Measurements from ENCODE around the gene KHNYN.

DNA sequence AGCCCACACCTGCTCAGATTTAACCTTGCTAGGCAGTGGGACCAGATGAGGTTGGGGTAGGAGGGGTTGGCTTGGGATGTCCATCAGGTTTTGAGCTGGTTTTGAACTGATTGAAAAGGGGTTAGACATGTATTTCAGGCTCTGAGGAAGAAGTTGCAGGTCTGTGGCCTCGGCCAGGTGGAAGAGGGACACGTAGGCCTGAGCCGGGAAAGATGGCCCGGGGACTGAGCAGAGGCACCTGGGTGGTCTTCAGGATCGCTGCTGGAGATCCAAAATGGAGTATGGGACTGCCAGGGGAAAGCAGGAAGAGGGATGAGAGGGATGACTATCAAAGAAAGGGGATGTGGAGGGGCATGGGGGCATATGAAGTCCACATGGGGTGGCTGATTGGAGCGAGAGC, 23.3 kb upstream of the KHNYN start:
- TF ChIP-seq, protein P1, sequence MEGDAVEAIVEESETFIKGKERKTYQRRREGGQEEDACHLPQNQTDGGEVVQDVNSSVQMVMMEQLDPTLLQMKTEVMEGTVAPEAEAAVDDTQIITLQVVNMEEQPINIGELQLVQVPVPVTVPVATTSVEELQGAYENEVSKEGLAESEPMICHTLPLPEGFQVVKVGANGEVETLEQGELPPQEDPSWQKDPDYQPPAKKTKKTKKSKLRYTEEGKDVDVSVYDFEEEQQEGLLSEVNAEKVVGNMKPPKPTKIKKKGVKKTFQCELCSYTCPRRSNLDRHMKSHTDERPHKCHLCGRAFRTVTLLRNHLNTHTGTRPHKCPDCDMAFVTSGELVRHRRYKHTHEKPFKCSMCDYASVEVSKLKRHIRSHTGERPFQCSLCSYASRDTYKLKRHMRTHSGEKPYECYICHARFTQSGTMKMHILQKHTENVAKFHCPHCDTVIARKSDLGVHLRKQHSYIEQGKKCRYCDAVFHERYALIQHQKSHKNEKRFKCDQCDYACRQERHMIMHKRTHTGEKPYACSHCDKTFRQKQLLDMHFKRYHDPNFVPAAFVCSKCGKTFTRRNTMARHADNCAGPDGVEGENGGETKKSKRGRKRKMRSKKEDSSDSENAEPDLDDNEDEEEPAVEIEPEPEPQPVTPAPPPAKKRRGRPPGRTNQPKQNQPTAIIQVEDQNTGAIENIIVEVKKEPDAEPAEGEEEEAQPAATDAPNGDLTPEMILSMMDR (conservative IDR thresholded peaks at IDR 0.05; ENCODE audit: low read depth in 2 of 2) = no peak
- no peak for TF ChIP-seq EZH2 (IDR thresholded peaks at IDR 0.05; ENCODE audit: low read depth, unreplicated experiment)
- no peak for TF ChIP-seq POLR2AphosphoS5 (IDR thresholded peaks at IDR 0.05; ENCODE audit: low read depth)
- TF ChIP-seq, protein P2, sequence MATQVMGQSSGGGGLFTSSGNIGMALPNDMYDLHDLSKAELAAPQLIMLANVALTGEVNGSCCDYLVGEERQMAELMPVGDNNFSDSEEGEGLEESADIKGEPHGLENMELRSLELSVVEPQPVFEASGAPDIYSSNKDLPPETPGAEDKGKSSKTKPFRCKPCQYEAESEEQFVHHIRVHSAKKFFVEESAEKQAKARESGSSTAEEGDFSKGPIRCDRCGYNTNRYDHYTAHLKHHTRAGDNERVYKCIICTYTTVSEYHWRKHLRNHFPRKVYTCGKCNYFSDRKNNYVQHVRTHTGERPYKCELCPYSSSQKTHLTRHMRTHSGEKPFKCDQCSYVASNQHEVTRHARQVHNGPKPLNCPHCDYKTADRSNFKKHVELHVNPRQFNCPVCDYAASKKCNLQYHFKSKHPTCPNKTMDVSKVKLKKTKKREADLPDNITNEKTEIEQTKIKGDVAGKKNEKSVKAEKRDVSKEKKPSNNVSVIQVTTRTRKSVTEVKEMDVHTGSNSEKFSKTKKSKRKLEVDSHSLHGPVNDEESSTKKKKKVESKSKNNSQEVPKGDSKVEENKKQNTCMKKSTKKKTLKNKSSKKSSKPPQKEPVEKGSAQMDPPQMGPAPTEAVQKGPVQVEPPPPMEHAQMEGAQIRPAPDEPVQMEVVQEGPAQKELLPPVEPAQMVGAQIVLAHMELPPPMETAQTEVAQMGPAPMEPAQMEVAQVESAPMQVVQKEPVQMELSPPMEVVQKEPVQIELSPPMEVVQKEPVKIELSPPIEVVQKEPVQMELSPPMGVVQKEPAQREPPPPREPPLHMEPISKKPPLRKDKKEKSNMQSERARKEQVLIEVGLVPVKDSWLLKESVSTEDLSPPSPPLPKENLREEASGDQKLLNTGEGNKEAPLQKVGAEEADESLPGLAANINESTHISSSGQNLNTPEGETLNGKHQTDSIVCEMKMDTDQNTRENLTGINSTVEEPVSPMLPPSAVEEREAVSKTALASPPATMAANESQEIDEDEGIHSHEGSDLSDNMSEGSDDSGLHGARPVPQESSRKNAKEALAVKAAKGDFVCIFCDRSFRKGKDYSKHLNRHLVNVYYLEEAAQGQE (IDR thresholded peaks at IDR 0.05; ENCODE audit: unreplicated experiment) = no peak
- TF ChIP-seq ZNF462 (CRISPR knock-in tag; IDR thresholded peaks at IDR 0.05) = no peak
- TF ChIP-seq JUNB (IDR thresholded peaks at IDR 0.05; ENCODE audit: unreplicated experiment) = no peak
- no peak for TF ChIP-seq CREB1 (CRISPR knock-in tag; IDR thresholded peaks at IDR 0.05; ENCODE audit: low read depth)
- no peak for TF ChIP-seq STAT1 (IDR thresholded peaks at IDR 0.05; ENCODE audit: unreplicated experiment)
- TF ChIP-seq ZNF331 (CRISPR knock-in tag; IDR thresholded peaks at IDR 0.05; ENCODE audit: low read depth) = no peak
- no peak for TF ChIP-seq EZH2phosphoT487 (IDR thresholded peaks at IDR 0.05; ENCODE audit: unreplicated experiment)
- TF ChIP-seq, protein P3, sequence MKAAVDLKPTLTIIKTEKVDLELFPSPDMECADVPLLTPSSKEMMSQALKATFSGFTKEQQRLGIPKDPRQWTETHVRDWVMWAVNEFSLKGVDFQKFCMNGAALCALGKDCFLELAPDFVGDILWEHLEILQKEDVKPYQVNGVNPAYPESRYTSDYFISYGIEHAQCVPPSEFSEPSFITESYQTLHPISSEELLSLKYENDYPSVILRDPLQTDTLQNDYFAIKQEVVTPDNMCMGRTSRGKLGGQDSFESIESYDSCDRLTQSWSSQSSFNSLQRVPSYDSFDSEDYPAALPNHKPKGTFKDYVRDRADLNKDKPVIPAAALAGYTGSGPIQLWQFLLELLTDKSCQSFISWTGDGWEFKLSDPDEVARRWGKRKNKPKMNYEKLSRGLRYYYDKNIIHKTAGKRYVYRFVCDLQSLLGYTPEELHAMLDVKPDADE (IDR thresholded peaks at IDR 0.05) = no peak
- TF ChIP-seq ZNF114 (CRISPR knock-in tag; IDR thresholded peaks at IDR 0.05) = no peak
- no peak for TF ChIP-seq NANOG (IDR thresholded peaks at IDR 0.05; ENCODE audit: borderline replicate concordance)
